Measurements from ENCODE around the gene DAPK2.

The DAPK2 gene

DNA sequence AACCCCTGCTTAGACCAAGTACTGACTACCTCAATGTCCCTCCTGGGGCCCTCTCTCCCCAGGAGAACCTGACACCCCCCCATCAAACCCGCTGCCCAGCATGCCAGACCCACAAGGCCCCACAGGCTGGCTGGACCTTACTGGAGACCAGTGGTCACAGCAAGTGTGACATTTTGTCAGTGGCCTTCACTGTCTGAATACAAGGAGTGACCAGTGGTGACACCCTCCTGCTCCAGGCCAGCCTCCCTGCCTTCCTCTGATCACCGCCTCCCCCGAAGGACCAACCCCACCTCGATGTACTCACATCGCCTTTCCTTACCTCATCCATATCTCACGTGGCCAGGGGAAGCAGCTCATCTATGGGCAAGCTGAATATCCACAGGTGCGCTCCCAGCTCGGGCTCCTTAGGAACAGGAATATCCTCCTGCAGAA is 150.5 kb downstream of the DAPK2 start:
- no peak for DNase-seq (ENCODE audit: low spot score)

DNA sequence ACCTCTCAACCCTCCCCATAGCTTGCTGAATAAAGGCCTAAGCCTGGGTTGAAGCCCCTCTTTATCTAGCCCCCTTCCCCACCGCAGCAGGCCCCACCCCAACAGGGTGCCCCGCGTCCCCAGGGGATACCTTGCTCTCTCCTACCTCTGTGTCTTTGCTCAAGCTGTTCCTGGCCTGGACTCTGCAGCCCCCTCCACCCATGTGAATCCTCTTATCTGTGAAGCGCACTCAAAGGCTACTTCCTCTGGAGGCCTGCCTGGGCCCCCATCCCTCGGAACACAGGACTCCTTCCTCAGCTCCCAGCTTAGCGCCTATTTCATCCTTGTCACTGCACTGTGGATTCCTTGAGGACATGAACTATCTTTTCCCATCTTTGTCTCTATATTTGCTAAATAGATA is 151.1 kb downstream of the DAPK2 start:
- no peak for DNase-seq (ENCODE audit: low spot score)

DNA sequence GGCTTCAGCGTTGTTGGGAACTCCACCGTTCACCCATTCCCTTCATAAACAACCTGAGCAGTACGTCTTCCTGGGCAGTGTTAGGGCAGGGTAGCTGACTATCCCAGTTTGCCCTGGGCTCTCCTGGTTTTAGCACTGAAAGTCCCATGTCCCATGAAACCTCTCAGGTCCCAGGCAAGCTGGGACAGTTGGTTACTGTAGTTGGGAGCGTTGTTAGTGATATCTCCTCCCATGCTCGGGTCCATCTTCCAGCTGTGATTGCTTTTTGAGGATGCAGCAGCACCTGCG is 151.7 kb downstream of the DAPK2 start:
- no peak for DNase-seq (ENCODE audit: low spot score)

DNA sequence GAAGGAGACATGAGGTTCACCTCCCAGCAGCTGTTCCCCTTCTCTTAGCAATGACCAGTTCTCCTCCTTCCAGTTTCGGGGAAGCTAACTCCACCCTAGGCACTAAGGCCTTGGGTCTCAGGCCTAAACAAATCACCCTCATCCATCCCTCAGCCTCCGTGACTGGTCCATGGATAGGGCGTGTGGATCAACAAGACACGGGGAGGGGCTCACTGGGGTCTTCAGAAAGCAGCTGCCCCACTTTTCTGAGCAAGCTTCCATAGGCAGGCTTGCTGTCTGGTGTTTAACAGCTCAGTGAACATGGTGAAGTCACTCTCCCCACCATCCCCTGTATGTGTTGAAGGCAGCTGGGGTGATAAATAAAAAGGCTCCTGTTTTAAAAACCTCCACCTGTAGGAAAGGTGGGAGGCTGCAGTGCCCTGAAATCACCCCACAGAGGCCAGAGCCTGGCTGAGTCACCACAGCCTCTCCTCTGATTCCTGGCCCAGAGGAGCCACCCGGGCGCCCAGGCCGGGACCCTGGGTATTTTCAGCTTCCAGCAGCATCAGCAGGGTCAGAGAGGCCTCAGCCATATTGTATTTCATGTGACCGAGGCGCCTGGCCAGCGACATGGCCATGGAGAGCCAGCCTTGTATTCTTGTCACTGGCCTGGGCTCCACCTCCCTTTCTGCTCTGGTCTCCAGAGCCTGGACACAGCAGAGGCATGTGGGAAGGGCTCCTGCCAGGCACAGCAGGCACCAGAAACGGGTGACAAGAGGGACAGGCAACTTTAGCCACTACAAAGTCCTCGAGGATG is 152.2 kb downstream of the DAPK2 start:
- DNase-seq (ENCODE audit: low spot score), result no peak

DNA sequence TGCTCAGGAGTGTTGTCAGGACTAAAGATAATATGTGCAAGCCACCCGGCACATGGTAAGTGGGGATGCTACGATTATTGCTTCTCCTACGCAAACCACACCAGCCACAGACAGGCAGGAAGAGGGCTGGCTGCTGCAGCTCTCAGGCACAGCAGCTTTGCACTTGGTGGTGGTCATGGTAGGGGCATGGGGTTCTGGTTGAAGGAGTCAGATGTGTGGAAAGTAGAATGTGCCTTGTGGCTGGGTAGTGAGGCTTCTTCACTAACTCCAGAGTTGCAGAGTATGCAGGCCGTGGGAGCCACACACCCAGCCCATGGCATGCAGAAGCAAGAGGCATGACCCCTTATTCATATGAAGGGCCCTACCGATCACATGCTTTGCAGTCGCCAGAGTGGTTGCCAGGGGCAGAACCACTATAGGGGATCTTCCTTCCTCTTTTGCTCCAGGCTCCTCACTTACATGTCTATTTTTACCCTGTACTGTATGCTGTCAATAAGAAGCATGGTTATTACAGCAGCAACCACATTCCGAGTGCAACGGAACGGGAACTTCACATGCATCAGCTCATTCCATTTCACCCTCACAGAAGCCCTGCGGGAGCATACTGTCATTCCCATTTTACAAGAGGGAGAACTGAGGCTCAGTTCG is 153.4 kb downstream of the DAPK2 start:
- no peak for DNase-seq (ENCODE audit: low spot score)

DNA sequence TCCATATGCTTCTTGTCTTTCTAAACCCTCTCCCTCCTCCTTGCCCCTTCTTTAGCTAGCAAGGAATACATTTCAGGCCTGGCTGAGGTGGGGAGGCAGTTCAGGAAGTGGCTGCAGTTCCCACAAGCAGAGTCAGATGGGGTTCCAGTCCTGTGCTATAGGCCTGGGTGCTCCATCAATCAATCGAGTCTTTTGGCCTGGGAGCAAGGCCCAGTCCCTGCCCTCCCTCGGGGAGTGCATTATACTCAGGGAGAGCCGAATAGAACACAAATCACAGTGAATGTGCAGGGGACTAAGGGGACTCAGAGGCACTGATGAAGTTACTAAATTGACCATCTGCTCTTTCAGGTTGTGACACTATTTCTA is 154.5 kb downstream of the DAPK2 start:
- DNase-seq (ENCODE audit: low spot score), result no peak

DNA sequence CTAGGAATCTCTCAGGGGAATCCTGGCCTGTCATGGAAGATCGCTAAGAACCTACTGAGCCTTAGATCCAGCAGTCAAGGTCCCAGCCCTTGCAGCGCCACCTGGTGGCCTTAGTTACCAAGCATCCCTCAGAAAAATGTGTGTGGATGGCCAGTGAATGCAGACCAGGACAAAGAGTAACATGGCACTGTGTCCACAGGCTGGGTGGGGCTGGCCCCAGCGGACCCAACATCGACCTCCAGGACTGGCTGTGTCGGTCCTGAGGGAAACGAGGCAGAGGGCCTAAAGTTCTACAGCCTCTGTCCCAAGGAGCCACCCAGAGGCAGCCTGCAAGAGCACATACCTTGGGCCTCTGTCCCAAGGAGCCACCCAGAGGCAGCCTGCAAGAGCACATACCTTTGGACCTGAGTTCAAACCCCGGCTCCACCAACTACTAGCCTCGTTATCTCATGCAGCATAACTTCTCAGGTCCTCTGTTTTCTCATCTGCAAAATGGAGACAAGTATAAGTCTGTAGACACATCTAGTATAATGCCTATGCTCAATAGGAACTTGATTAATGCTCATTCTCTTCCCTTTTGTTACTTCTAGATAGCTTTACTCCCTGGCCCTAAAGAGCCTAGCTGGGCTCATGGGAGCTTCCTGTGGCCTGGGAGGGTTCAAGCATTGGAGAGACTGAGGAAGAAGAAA is 155.1 kb downstream of the DAPK2 start:
- peak; percentile 82 for DNase-seq (ENCODE audit: low spot score)

DNA sequence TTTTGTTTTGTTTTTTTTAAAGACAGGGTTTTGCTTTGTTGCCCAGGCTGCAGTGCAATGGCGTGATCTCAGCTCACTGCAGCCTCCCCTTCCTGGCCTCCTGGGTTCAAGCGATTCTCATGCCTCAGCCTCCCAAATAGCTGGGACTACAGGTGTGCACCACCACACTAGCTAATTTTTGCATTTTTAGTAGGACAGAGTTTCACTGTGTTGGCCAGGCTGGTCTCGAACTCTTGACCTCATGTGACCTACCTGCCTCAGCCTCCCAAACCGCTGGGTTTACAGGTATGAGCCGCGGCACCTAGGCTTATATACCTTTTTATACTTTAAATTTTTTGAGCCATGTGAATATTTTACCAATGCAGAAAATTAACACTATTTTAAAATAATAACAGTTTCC is 155.7 kb downstream of the DAPK2 start:
- no peak for DNase-seq (ENCODE audit: low spot score)

DNA sequence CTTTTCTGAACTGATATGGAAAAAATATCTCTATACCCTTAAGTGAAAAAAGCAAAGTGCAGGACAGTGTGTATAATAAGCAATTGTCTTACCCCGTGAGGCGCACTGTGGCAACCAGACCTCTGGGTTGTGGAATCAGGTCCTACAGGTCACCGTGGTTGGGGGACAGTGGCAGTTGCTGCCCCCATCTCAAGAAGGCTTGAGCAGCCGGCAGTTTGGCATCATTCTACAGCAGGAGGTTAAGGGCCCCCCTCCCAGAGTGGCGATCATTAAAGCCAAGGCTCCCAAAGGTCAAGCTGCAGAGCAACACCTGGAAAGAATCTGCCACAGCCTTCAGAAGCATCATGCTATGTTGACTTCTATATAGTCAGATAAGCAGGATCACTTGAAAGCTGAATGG is 156.5 kb downstream of the DAPK2 start:
- no peak for DNase-seq (ENCODE audit: low spot score)

DNA sequence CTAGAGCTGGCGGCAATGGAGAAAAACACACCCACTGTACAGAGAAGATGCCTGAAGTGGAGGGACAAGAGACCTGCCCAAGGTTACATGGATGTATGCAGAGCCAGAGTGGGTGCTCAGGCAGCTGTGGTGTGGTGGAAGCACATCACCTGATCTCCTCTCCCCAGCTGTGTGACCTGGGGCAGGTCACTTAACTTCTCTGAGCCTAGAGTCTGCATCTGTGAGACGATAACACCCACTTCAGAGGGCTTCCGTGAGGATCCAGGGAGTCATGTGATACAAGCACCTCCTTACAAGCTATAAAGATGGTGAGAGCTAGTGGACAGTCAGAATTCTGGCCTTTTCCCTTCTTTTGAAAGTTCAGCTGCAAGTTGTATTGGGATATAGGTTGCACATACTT is 157.5 kb downstream of the DAPK2 start:
- no peak for DNase-seq (ENCODE audit: low spot score)

DNA sequence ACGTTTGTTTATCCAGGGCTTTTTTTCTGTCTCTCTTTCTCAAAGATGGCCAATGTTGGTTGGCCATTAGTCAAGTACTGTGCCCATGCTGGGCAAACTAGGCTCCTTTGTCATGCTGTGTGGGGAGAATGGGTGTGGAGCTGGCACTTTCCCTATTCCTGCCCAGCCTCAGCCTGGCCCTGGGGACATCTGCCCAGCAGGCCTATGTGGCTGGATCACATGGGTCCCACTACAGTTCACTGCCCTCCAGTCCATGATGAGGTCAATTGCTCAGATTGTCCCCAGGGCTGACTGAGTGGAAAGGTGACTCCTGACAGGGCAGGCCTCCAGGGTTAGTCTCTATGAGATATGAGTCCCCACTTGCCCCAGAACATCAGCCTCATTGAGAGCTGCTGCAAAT is 158.1 kb downstream of the DAPK2 start:
- no peak for DNase-seq (ENCODE audit: low spot score)

DNA sequence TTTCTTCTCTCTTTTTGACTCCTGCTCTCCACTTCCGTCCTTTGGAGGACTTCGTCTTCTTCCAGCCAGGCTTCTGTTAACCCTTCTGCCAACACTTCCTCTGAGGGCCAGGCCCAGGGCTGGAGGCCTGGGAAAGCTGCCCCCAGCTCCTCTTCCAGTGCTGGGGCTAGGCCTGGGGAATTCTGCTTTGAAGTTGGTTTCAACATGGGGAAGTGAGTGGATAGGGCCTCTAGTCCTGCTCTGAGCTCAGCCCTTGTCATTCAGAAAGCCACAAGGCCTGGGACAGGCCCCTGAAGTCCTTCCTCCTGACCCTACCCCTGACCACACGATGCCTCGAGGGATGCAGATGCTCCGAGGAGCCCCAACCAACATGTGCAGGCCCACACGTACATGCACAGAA is 158.7 kb downstream of the DAPK2 start:
- DNase-seq (ENCODE audit: low spot score), result no peak

DNA sequence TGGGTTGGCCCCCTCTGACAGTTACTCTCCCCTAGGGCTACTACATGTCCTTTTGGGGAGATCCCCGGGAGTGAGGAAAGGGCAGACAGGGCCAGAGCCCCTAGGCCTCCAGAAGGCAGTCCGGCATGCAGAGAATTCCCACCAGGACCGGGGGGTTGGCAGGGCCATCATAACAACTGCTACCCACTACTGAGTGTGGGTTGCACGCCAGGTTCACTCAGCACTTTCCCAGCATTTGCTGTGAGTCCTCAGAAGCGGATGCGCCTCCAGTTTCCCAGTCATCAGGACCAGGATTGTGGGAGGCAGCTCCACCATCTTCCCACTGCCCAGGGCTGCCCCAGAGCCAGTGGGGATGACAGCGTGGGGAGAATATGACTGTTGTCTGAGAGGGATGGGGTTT is 161.3 kb downstream of the DAPK2 start:
- DNase-seq (ENCODE audit: low spot score), result no peak

DNA sequence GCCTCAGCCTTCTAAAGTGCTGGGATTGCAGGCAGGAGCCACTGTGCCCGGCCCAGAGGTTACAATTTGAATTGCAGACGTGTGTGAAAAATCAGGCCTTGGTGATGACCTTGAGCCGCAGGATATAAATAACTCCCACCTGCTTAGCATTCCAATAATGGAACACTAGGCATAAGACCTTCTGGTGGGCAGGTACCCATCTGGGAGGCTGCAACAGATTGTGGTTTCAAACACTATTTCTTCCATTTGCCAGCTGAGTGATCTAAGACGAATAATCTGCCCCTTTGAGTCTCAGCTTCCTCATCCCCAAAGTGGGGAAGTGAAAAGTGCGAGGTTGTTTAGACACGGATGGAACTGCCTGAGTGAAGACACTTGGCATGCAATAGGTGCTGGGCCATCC is 164.9 kb downstream of the DAPK2 start:
- no peak for DNase-seq (ENCODE audit: low spot score)

DNA sequence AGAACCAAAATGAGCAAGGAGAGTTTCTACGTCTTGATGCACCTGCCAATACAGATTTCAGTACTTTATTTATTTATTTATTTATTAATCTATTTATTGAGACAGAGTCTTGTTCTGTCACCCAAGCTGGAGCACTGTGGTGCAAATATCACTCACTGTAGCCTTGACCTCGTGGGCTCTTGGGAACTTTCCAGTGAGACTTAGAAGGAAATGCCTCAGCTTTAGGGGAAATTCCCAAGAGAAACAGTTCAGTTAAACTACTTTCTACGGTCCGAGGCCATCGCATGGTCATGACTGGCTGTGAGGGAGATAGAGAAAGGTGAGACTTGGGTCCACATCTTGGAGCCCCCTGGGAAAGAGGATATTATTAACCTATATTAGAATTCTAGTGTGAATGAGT is 165.5 kb downstream of the DAPK2 start:
- DNase-seq (ENCODE audit: low spot score), result no peak

DNA sequence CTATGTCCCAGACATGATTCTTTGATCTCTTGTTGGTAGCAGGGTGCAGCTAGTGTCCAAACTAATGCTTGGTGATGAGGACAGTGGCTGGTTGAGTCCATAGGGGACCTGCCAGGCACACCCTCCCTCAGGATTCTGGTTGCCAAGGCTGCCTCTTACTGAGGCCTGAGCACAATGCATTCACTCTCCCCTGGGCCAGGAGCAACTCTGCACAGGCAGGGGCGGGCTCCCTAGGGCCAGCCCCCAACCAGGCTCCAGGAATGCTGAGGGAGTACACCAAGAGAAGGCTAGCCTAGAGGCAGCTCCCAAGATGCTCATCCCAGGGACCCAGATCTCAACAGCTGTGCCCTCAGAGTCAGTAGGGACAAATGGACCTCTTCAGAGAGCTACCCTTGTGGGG is 166.3 kb downstream of the DAPK2 start:
- DNase-seq (ENCODE audit: low spot score), result no peak

DNA sequence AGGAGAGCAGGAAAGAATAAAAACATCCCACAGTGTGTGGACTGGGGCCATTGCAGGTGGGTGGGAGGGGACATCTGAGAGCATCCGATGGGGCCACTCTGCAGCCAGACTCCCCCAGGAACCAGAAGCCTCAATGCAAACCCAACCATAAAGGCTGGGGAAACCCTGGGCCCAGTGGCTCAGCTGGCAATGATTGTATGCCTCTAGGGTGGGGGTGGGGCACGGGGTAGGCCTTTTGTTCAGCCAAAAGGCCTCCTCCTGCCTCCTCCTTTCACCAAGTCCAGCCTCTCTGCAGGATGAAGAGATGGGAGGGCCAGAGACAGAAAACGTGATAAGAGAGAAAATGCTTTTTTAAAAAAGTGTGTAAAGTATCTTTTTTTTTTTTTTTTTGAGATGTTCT is 167.1 kb downstream of the DAPK2 start:
- no peak for DNase-seq (ENCODE audit: low spot score)

DNA sequence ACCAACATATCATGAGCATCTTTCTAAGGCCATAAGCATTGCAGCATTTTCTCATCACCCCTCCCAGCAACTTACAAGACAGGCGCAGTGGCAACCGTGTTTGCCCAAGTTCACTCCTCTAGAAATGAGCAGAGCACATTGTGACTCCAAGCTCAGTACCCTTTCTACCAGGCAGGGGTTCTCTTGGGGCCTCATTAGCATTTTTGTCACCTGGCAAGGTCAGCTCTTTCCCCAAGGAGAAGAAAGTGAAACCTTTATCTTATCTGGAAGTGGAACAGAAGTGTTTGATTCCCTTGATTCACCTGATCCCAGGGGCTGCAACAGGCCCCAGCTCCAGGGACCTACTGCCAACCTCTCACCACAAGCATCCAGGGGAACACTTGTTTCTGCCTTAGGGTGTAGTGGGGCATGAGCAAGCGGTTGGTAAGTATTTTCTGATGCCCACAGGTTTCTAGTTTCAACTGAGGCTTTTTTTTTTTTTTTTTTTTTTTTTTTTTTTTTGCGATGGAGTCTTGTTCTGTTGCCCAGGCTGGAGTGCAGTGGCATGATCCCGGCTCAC is 168.5 kb downstream of the DAPK2 start:
- DNase-seq (ENCODE audit: low spot score), result no peak

DNA sequence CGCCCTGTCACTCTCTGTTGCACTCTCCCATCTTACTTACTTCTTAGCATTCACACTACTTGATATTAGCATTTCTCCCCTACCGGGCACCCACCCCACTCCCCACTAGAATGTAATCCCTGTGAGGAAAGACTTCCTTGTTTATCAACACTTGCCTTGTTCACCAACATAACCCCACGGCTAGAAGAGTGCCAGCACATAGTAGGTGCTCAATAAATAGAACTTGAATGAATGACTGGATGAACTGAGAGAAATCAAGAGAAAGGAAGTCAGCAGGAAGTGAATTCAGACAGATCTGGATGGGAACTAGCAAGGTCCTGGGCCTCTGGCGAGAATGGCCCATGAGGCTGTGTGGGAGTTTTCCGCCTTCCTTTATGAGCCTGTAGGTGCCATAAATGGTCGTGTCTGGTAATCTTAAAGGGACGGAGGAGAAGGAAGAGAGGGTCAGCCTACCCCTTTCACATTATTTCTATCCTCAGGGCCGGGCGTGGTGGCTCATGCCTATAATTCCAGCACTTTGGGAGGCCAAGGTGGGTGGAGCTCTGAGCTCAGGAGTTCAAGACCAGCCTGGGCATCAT is 170.1 kb downstream of the DAPK2 start:
- DNase-seq (ENCODE audit: low spot score), result no peak

DNA sequence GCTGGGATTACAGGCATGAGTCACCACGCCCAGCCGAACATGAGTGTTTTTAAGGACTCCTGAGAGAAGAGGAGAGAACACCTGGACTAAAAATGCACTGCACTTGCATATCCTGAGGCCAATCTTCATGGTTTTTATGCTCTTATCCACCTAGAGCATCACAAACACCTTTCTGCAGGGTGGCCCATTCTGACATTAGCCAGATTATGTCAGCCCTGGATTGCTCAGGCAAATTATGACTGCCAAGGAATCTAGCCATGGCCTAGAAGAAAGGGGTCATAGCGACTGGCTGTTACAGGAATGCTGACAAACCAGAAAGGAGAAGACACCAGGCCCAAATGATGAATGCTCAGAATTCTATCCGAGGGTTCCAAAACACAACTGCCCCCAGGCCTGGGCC is 171.7 kb downstream of the DAPK2 start:
- DNase-seq (ENCODE audit: low spot score), result no peak

DNA sequence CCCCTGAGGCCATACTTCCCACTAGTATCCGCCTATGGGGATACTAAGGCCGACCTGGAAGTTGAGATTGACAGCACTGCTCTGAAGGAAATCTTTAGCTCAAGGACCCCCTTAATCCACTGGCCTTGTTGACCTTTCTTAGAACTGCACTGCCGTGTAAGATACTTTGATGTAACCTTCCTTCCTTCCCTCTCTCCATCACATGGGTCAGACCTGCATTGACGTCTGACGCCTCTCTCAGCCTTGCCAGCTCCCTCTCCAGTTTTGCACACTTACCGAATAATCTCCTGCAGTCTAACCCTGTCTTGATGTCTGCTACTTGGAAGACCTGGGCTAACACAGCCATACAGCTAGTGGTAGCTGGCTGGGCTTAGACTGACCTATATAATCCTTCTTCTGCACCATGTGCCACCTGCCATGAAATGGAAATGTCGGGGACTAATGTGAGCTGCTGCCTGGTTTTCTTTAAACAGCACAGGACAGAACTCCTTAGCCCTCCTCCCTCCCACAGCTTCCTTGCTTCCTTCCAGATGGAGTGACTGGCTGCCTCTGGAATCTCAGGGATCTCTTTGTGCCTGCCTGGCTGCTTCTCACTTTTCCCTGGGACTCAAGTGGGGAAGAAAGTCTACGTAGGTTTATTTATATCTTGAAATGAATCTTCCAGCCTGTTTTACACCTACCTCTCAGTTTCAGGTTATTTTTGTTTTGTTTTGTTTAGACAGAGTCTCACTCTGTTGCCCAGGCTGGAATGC is 173.3 kb downstream of the DAPK2 start:
- DNase-seq (ENCODE audit: low spot score), result no peak
